ENCODE results near the gene CX3CL1.

CX3CL1 gene

DNA sequence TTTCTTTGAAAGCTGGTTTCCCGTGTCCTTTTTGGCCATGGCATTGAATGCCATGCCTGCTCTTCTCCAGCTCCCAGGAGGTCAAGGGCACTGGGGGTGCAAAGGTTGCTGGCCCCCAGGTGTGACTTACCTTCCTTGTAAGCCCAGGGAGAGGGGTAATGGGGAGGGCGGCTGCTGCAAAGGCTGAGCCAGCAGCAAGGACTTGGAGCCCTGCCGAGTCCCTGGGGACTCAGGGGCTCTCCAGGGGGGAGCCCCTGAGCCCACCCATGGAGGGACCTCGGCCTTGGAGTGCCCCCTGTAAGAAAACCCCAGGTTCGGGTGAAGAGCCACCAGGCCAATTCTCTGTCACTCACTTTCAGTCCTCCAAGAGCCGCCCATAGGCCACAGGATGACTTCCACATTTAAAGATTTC is 19.6 kb upstream of the CX3CL1 start:
- no peaks in the 10 kb centered on the region for H4K20me1 ChIP-seq (ENCODE audit: insufficient read depth, low read length, poor library complexity, severe bottlenecking)
- H3K4me1 ChIP-seq (ENCODE audit: insufficient read depth, low read length, poor library complexity, severe bottlenecking), result no peaks in the 10 kb centered on the region
- H3K4me2 ChIP-seq (ENCODE audit: low read depth, low read length, poor library complexity, severe bottlenecking), result no peak overlapping the region
- no peaks in the 10 kb centered on the region for H3F3A ChIP-seq (ENCODE audit: low read depth)
- no peaks in the 10 kb centered on the region for H3K36me3 ChIP-seq (ENCODE audit: insufficient read depth, low read length)
- H2AFZ ChIP-seq (ENCODE audit: low read length), result no peak overlapping the region
- no peak for TF ChIP-seq EZH2phosphoT487 (IDR thresholded peaks at IDR 0.05; ENCODE audit: borderline replicate concordance)
- TF ChIP-seq, protein P1, sequence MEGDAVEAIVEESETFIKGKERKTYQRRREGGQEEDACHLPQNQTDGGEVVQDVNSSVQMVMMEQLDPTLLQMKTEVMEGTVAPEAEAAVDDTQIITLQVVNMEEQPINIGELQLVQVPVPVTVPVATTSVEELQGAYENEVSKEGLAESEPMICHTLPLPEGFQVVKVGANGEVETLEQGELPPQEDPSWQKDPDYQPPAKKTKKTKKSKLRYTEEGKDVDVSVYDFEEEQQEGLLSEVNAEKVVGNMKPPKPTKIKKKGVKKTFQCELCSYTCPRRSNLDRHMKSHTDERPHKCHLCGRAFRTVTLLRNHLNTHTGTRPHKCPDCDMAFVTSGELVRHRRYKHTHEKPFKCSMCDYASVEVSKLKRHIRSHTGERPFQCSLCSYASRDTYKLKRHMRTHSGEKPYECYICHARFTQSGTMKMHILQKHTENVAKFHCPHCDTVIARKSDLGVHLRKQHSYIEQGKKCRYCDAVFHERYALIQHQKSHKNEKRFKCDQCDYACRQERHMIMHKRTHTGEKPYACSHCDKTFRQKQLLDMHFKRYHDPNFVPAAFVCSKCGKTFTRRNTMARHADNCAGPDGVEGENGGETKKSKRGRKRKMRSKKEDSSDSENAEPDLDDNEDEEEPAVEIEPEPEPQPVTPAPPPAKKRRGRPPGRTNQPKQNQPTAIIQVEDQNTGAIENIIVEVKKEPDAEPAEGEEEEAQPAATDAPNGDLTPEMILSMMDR (conservative IDR thresholded peaks at IDR 0.05; ENCODE audit: low read length), result no peak
- no peaks in the 10 kb centered on the region for H3K79me2 ChIP-seq (ENCODE audit: insufficient read depth, low read length)
- H3K9me3 ChIP-seq (ENCODE audit: insufficient read depth, low read depth, low read length), result no peaks in the 10 kb centered on the region
- H3K9me2 ChIP-seq (replicated peaks; ENCODE audit: low read depth, low read length), result no peaks in the 10 kb centered on the region
- no peak overlapping the region for H3K4me3 ChIP-seq (ENCODE audit: low read length, poor library complexity, severe bottlenecking)
- H3K27me3 ChIP-seq (ENCODE audit: insufficient read depth, low read length, poor library complexity, severe bottlenecking), result peaks cover 2% of the 10 kb centered on the region
- H3K9ac ChIP-seq (ENCODE audit: low read depth, low read length, poor library complexity, severe bottlenecking), result no peak overlapping the region

DNA sequence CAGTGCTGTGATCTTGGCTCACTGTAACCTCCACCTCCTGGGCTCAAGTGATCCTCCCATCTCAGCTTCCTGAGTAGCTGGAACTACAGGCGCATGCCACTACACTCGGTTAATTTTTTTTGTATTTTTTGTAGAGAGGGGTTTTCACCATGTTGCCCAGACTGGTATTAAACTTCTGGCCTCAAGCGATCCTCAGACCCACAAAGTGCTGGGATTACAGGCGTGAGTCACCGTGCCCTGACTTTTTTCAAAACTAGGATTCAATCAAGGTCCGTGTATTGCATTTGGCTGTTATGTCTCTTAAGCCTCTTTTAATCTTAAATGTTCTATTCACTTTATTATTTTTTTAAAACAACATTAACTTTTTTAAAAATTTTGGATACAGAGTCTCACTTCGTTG is 18.0 kb upstream of the CX3CL1 start:
- Histone ChIP-seq H3K9ac (ENCODE audit: low read depth, low read length, poor library complexity, severe bottlenecking) (no peak overlapping the region), H3K27me3 (ENCODE audit: insufficient read depth, low read length, poor library complexity, severe bottlenecking) (no peaks in the 10 kb centered on the region), H3K4me2 (ENCODE audit: low read depth, low read length, poor library complexity, severe bottlenecking) (no peak overlapping the region), H3K36me3 (ENCODE audit: insufficient read depth, low read length) (no peaks in the 10 kb centered on the region), H3K4me1 (ENCODE audit: insufficient read depth, low read length, poor library complexity, severe bottlenecking) (no peaks in the 10 kb centered on the region), H2AFZ (ENCODE audit: low read length) (no peak overlapping the region), H3K9me2 (replicated peaks; ENCODE audit: low read depth, low read length) (no peaks in the 10 kb centered on the region), H3K79me2 (ENCODE audit: insufficient read depth, low read length) (no peaks in the 10 kb centered on the region), H3F3A (ENCODE audit: low read depth) (no peaks in the 10 kb centered on the region), H3K4me3 (ENCODE audit: low read length, poor library complexity, severe bottlenecking) (no peak overlapping the region), H3K9me3 (ENCODE audit: insufficient read depth, low read depth, low read length) (no peaks in the 10 kb centered on the region), H4K20me1 (ENCODE audit: insufficient read depth, low read length, poor library complexity, severe bottlenecking) (no peaks in the 10 kb centered on the region)
- TF ChIP-seq EZH2phosphoT487 (IDR thresholded peaks at IDR 0.05; ENCODE audit: borderline replicate concordance), result no peak
- TF ChIP-seq, protein P1 (conservative IDR thresholded peaks at IDR 0.05; ENCODE audit: low read length), result no peak

DNA sequence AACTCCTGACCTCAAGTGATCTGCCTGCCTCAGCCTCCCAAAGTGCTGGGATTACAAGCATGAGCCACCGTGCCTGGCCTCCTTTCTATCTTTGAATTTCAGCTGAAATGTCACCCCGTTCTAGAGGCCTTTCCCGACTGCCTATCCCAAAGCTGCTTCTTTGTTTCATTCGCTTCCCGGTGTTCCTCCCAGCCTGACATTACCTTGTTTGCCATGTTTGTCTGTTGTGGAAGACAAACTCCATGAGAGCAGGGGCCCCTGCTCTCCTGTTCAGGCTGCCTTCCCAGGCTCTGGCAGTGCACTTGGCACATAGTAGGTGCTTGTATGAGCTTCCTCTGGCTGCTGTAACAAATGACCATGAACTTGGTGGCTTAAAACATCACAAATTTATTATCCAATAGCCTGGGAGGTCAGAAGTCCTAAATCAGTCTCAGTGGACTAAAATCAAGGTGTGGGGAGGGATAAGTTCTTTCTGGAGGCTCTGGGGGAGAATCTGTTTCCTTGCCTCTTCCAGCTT is 16.3 kb upstream of the CX3CL1 start:
- Histone ChIP-seq H3K27me3 (ENCODE audit: insufficient read depth, low read length, poor library complexity, severe bottlenecking) (no peaks in the 10 kb centered on the region), H4K20me1 (ENCODE audit: insufficient read depth, low read length, poor library complexity, severe bottlenecking) (no peaks in the 10 kb centered on the region), H3K4me1 (ENCODE audit: insufficient read depth, low read length, poor library complexity, severe bottlenecking) (no peaks in the 10 kb centered on the region), H3K9me2 (replicated peaks; ENCODE audit: low read depth, low read length) (no peaks in the 10 kb centered on the region), H3K4me3 (ENCODE audit: low read length, poor library complexity, severe bottlenecking) (no peak overlapping the region), H3K79me2 (ENCODE audit: insufficient read depth, low read length) (no peaks in the 10 kb centered on the region), H2AFZ (ENCODE audit: low read length) (no peak overlapping the region), H3K36me3 (ENCODE audit: insufficient read depth, low read length) (no peaks in the 10 kb centered on the region), H3K4me2 (ENCODE audit: low read depth, low read length, poor library complexity, severe bottlenecking) (no peak overlapping the region), H3K9me3 (ENCODE audit: insufficient read depth, low read depth, low read length) (no peaks in the 10 kb centered on the region), H3K9ac (ENCODE audit: low read depth, low read length, poor library complexity, severe bottlenecking) (no peak overlapping the region), H3F3A (ENCODE audit: low read depth) (no peaks in the 10 kb centered on the region)
- no peak for TF ChIP-seq EZH2phosphoT487 (IDR thresholded peaks at IDR 0.05; ENCODE audit: borderline replicate concordance)
- TF ChIP-seq, protein P1 (conservative IDR thresholded peaks at IDR 0.05; ENCODE audit: low read length), result no peak

Data from Loucy (cell line).